HCT116 (cell line): ENCODE measurements around the gene EIF2A. TPM values are rescaled to one million over a fixed set of nuclear protein-coding genes. Genes with fewer than 3 reads are reported as not detected.
A peak's percentile ranks its signal among the peaks of the same experiment; 100 is the strongest.

Experiments used
- ATAC-seq: fragments of 200-7000 bp; cut with Tn5 transposase; 2 replicates; pipeline ENCODE4 v1.9.1; 2020; ENCODE audit warnings: mild to moderate bottlenecking, moderate library complexity
- BruUV-seq: library from RNA; stranded (reverse); fragments of 400-500 nt; replicated peaks from 2 replicates; lab custom pipeline; 2021; lab: Mats Ljungman, UMichigan
- CTCF ChIA-PET: fragments of 300-600 bp; sonication (Branson Sonifier 250); formaldehyde crosslinking; loops from one replicate; lab custom pipeline; 2021; ENCODE audit warnings: antibody characterized with exemption; lab: Charles Lee
- POLR2A ChIA-PET: fragments of 300-600, 350-600 bp; sonication (Branson Sonifier 250); formaldehyde crosslinking; loops from one replicate; lab custom pipeline; 2021; ENCODE audit warnings: antibody characterized with exemption; lab: Charles Lee
- RAD21 ChIA-PET, 2 experiments: fragments of 300-600 bp; sonication (Branson Sonifier 250); formaldehyde crosslinking; loops; one replicate each; lab custom pipeline; 2023; ENCODE audit warnings: low total read pairs in 2 of 2; ENCODE audit not compliant: uncharacterized antibody in 2 of 2, unreplicated experiment in 2 of 2, low non-redundant PET in 1 of 2; lab: Charles Lee
- DNase-seq: peaks from one replicate; pipeline ENCODE4 v3.0.0-alpha.2; 2010; ENCODE audit warnings: low read depth, low spot score
- H2AFZ ChIP-seq: fragments of 200-600 bp; shearing (Covaris generic), sonication (generic); 2 replicates; pipeline ENCODE4 v1.6.1; 2017; ENCODE audit warnings: low read depth, mixed run types, mixed read lengths, antibody characterized with exemption, low read length; ENCODE audit not compliant: poor library complexity, severe bottlenecking
- H3K27ac ChIP-seq: 2 replicates; pipeline ENCODE4 v1.5.1; 2012; ENCODE audit warnings: low read depth, low read length
- H3K27me3 ChIP-seq: fragments of 200-600 bp; sonication (generic); 2 replicates; pipeline ENCODE4 v1.6.1; 2016; ENCODE audit warnings: mixed run types, low read length, mixed read lengths; ENCODE audit not compliant: insufficient read depth
- H3K36me3 ChIP-seq, 2 experiments: fragments of 200-500 bp in 1 of 2; fragments of 200-600 bp in 1 of 2; sonication (Bioruptor generic) in 1 of 2; sonication (generic) in 1 of 2; 2 replicates each; pipeline versions ENCODE4 v1.5.1 to v1.6.1; 2014 to 2016; ENCODE audit warnings: low read length in 2 of 2, inconsistent platforms in 1 of 2, mixed read lengths in 1 of 2, mixed run types in 1 of 2; ENCODE audit not compliant: insufficient read depth in 2 of 2, control insufficient read depth in 1 of 2
- H3K4me1 ChIP-seq, 2 experiments: fragments of 200-600 bp in 1 of 2; sonication (generic) in 1 of 2; 2 replicates each; pipeline versions ENCODE4 v1.5.1 to v1.6.1; 2012 to 2017; ENCODE audit warnings: low read length in 2 of 2, inconsistent platforms in 1 of 2, mild to moderate bottlenecking in 1 of 2, mixed read lengths in 1 of 2, mixed run types in 1 of 2, moderate library complexity in 1 of 2; ENCODE audit not compliant: insufficient read depth in 2 of 2, control insufficient read depth in 1 of 2
- H3K4me2 ChIP-seq: fragments of 200-600 bp; sonication (generic); 2 replicates; pipeline ENCODE4 v1.6.1; 2017; ENCODE audit warnings: mixed run types, low read length, mixed read lengths
- H3K4me3 ChIP-seq, 2 experiments: fragments of 200-600 bp in 1 of 2; sonication (generic) in 1 of 2; replicated peaks in 1 of 2; 2 replicates each; pipeline ENCODE4 v1.5.1; 2011 to 2016; ENCODE audit warnings: low read length in 2 of 2, control low read depth in 1 of 2, low read depth in 1 of 2, mild to moderate bottlenecking in 1 of 2, mixed read lengths in 1 of 2, mixed run types in 1 of 2
- H3K79me2 ChIP-seq: fragments of 200-600 bp; sonication (generic); 2 replicates; pipeline ENCODE4 v1.6.1; 2017; ENCODE audit warnings: mild to moderate bottlenecking, mixed run types, low read length, moderate library complexity, mixed read lengths; ENCODE audit not compliant: insufficient read depth
- H3K9ac ChIP-seq: fragments of 200-600 bp; sonication (generic); 2 replicates; pipeline ENCODE4 v1.6.1; 2016; ENCODE audit warnings: low read length, mixed read lengths
- H3K9me2 ChIP-seq: fragments of 200-600 bp; sonication (generic), shearing (Covaris generic); 2 replicates; pipeline ENCODE4 v1.6.1; 2017; ENCODE audit warnings: mixed run types, mild to moderate bottlenecking, moderate library complexity; ENCODE audit not compliant: insufficient read depth
- H3K9me3 ChIP-seq, 2 experiments: fragments of 200-500 bp in 1 of 2; fragments of 200-600 bp in 1 of 2; sonication (Bioruptor generic) in 1 of 2; sonication (generic) in 1 of 2; 2 replicates each; pipeline ENCODE4 v1.6.1; 2014 to 2017; ENCODE audit warnings: low read length in 2 of 2, mixed read lengths in 2 of 2, inconsistent platforms in 1 of 2, low read depth in 1 of 2, mild to moderate bottlenecking in 1 of 2, mixed run types in 1 of 2, moderate library complexity in 1 of 2; ENCODE audit not compliant: control insufficient read depth in 1 of 2, insufficient read depth in 1 of 2
- H4K20me1 ChIP-seq: fragments of 200-600 bp; sonication (generic), shearing (Covaris generic); 2 replicates; pipeline ENCODE4 v1.6.1; 2017; ENCODE audit warnings: mixed run types, mild to moderate bottlenecking, moderate library complexity; ENCODE audit not compliant: insufficient read depth
- CEBPB ChIP-seq: IDR thresholded peaks from 2 replicates; pipeline ENCODE4 v1.6.1; 2012; ENCODE audit warnings: low read depth
- ELF1 ChIP-seq: IDR thresholded peaks from 2 replicates; pipeline ENCODE4 v1.6.1; 2012; ENCODE audit warnings: low read depth, borderline replicate concordance
- FOSL1 ChIP-seq: IDR thresholded peaks from 2 replicates; pipeline ENCODE4 v1.6.1; 2012; ENCODE audit warnings: low read depth
- POLR2AphosphoS5 ChIP-seq: IDR thresholded peaks from 2 replicates; pipeline ENCODE4 v1.6.1; 2011; ENCODE audit warnings: mild to moderate bottlenecking, low read depth, low read length, moderate library complexity
- RAD21 ChIP-seq: IDR thresholded peaks from 2 replicates; pipeline ENCODE4 v1.6.1; 2012; ENCODE audit warnings: low read depth, mild to moderate bottlenecking
- REST ChIP-seq: IDR thresholded peaks from 2 replicates; pipeline ENCODE4 v1.6.1; 2012; ENCODE audit warnings: low read depth
- TCF7L2 ChIP-seq: IDR thresholded peaks from 2 replicates; pipeline ENCODE4 v1.7.0; 2011; ENCODE audit warnings: borderline replicate concordance, inconsistent platforms; ENCODE audit not compliant: insufficient read depth, insufficient read length; ENCODE audit errors: extremely low read depth
- YY1 ChIP-seq: IDR thresholded peaks from 2 replicates; pipeline ENCODE4 v1.6.1; 2011; ENCODE audit warnings: low read length, low read depth, moderate library complexity, mild to moderate bottlenecking; ENCODE audit not compliant: insufficient replicate concordance; ENCODE audit errors: extremely low read depth
- ZNF274 ChIP-seq: fragments of 200-500 bp; sonication (Bioruptor generic); IDR thresholded peaks from 2 replicates; pipeline ENCODE4 v1.6.1; 2014; ENCODE audit warnings: mild to moderate bottlenecking, low read depth, low read length, inconsistent platforms
- intact Hi-C: fragments of 100-400 bp; cut with micrococcal nuclease; formaldehyde crosslinking; loops from 2 replicates; pipeline ENCODE4 v1.10.0; 2022
- total RNA-seq: library from RNA; stranded (reverse); gene quantifications from one replicate; pipeline ENCODE4 v1.2.1, GENCODE V29; 2021; ENCODE audit not compliant: unreplicated experiment
- TF ChIP-seq, protein P1 (sequence below), 3 experiments: fragments of 200-600 bp in 1 of 3; sonication (generic) in 1 of 3; IDR thresholded peaks in 2 of 3; conservative IDR thresholded peaks in 1 of 3; 2 replicates each; pipeline ENCODE4 v1.5.1; 2012 to 2017; ENCODE audit warnings: low read depth in 2 of 3, low read length in 2 of 3, antibody characterized with exemption in 1 of 3, borderline replicate concordance in 1 of 3, control low read depth in 1 of 3, mild to moderate bottlenecking in 1 of 3, mixed read lengths in 1 of 3, mixed run types in 1 of 3, moderate library complexity in 1 of 3; ENCODE audit not compliant: insufficient read depth in 1 of 3
- TF ChIP-seq, protein P2 (sequence below): IDR thresholded peaks from 2 replicates; pipeline ENCODE4 v1.6.1; 2012

EIF2A gene
- total RNA-seq, 1 experiment from 2014 or later, result 126 TPM

- TF ChIP-seq FOSL1 (no peak), TCF7L2 (no peak), ELF1 (no peak), YY1 (no peak), ZNF274 (no peak), RAD21 (no peak), POLR2AphosphoS5 (no peak)
These were observed 63.4 kb downstream of the EIF2A start (continued) for GRCh38 chr3:150609988-150610387.

GRCh38 chr3:150610785-150611184 lies 64.2 kb downstream of the EIF2A start:
- no peaks in the 10 kb centered on the region for H3K9me3 ChIP-seq
- H3K79me2 ChIP-seq, result peaks cover 88% of the 10 kb centered on the region
- H4K20me1 ChIP-seq, result peaks cover 10% of the 10 kb centered on the region; the same call in 1 of the 2 replicates
- no peak for ATAC-seq
- no peaks in the 10 kb centered on the region for H3K27me3 ChIP-seq
- no peak for TF ChIP-seq RAD21
- TF ChIP-seq, protein P1, sequence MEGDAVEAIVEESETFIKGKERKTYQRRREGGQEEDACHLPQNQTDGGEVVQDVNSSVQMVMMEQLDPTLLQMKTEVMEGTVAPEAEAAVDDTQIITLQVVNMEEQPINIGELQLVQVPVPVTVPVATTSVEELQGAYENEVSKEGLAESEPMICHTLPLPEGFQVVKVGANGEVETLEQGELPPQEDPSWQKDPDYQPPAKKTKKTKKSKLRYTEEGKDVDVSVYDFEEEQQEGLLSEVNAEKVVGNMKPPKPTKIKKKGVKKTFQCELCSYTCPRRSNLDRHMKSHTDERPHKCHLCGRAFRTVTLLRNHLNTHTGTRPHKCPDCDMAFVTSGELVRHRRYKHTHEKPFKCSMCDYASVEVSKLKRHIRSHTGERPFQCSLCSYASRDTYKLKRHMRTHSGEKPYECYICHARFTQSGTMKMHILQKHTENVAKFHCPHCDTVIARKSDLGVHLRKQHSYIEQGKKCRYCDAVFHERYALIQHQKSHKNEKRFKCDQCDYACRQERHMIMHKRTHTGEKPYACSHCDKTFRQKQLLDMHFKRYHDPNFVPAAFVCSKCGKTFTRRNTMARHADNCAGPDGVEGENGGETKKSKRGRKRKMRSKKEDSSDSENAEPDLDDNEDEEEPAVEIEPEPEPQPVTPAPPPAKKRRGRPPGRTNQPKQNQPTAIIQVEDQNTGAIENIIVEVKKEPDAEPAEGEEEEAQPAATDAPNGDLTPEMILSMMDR (IDR thresholded peaks at IDR 0.05 in 2 of 3, conservative IDR thresholded peaks at IDR 0.05 in 1 of 3; ENCODE audit: borderline replicate concordance in 1 of 3, insufficient read depth in 1 of 3, low read depth in 2 of 3, low read length in 2 of 3), result no peak
- TF ChIP-seq CEBPB, result peak; percentile 55
- no peak for TF ChIP-seq REST
- TF ChIP-seq, protein P2, sequence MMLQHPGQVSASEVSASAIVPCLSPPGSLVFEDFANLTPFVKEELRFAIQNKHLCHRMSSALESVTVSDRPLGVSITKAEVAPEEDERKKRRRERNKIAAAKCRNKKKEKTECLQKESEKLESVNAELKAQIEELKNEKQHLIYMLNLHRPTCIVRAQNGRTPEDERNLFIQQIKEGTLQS, result 0 out of 2 replicates have a peak, but pooled peaks have one; percentile 22
- TF ChIP-seq, all 23 proteins: peak for 2
- CTCF ChIA-PET, result no interaction called here
- Histone ChIP-seq H3K27ac (no peak overlapping the region), H3K4me2 (no peak overlapping the region), H2AFZ (no peak overlapping the region), H3K9me2 (no peaks in the 10 kb centered on the region), H3K4me3 (no peak overlapping the region), H3K9ac (no peak overlapping the region), H3K36me3 (0 out of 4 replicates have a peak, but pooled peaks cover 0 to 5% of the 10 kb centered on the region in 2 experiments), H3K4me1 (no peaks in the 10 kb centered on the region)
- intact Hi-C loops, result no loop called here
- no TSS peak for BruUV-seq
- DNase-seq, result no peak
- POLR2A ChIA-PET, result no interaction called here
- RAD21 ChIA-PET, result no interaction called here
